Ovary (tissue), 9 donors: Measurements from ENCODE around the gene LRMDA. TPM values are rescaled to one million over a fixed set of nuclear protein-coding genes. Genes with fewer than 3 reads are reported as not detected.

Source experiments
- DNase-seq, 5 donors: peaks; one replicate each; pipeline ENCODE4 v3.0.0-alpha.2; 2019 to 2020
- H3K27ac ChIP-seq, 2 donors: fragments of 200-600 bp; one replicate each; pipeline versions ENCODE4 v1.5.1 to v1.8.0; 2019 to 2022
- H3K27me3 ChIP-seq: fragments of 200-600 bp; one replicate; pipeline ENCODE4 v1.8.0; 2022
- H3K36me3 ChIP-seq: fragments of 200-600 bp; sonication (generic); one replicate; pipeline ENCODE4 v1.5.1; 2019
- H3K4me1 ChIP-seq: one replicate; pipeline ENCODE4 v1.8.1; 2013; ENCODE audit warnings: mild to moderate bottlenecking, moderate library complexity; ENCODE audit not compliant: insufficient read depth
- H3K4me3 ChIP-seq: fragments of 200-600 bp; sonication (generic); one replicate; pipeline ENCODE4 v1.5.1; 2017
- H3K9me3 ChIP-seq, 2 donors: fragments of 200-600 bp in 1 of 2; sonication (generic) in 1 of 2; one replicate each; pipeline versions ENCODE4 v1.5.1 to v1.8.1; 2013 to 2019; ENCODE audit warnings: mild to moderate bottlenecking in 1 of 2, moderate library complexity in 1 of 2
- EP300 ChIP-seq: sonication (generic); formaldehyde crosslinking; IDR thresholded peaks from one replicate; pipeline ENCODE4 v1.6.1; 2017; ENCODE audit warnings: antibody characterized with exemption
- POLR2A ChIP-seq: fragments of 450-650 bp; IDR thresholded peaks from one replicate; pipeline ENCODE4 v1.6.1; 2017; ENCODE audit warnings: antibody characterized with exemption, mild to moderate bottlenecking, moderate library complexity
- WGBS, 3 donors: extraction: QIAGEN DNeasy Blood & Tissue Kit in 1 of 3; methylation state at CpG; one replicate each; pipeline versions ENCODE4 v1.1.5 to v1.1.7; 2013 to 2017; 5-methylcytosine and 5-hydroxymethylcytosine counted together
- intact Hi-C, 4 donors: fragments of 100-400 bp; cut with DNase I; formaldehyde crosslinking; loops; one replicate each; pipeline versions ENCODE4 v1.11.0 to v1.15.1; 2022 to 2023
- polyA plus RNA-seq, 2 donors: library from polyadenylated mRNA; stranded (reverse); fragments of 200-250 nt in 1 of 2; fragments of 350-450 nt in 1 of 2; fragmentation: Illumina TruSeq in 1 of 2; extraction: RNeasy Lipid Tissue Mini Kit (QIAGEN cat#74804) in 1 of 2; gene quantifications; one replicate each; pipeline ENCODE4 v1.2.3, GENCODE V29; 2013 to 2014
- total RNA-seq, 7 donors: library from RNA; depleted of rRNA in 2 of 7; stranded (reverse); fragments of >200 nt in 2 of 7; fragmentation: NEBNext Ultra II Directional in 3 of 7; extraction: Animal tissue kit (Norgen Biotek cat#: 25700) in 3 of 7; gene quantifications; one replicate each; pipeline versions ENCODE4 v1.1.0 to v1.2.4, GENCODE V29; 2016 to 2023
- TF ChIP-seq, protein P1 (sequence below), 3 donors: fragments of 450-650 bp in 2 of 3; fragments of 200-600 bp in 1 of 3; IDR thresholded peaks; one replicate each; pipeline versions ENCODE4 v1.5.1 to v1.8.0; 2016 to 2022; ENCODE audit warnings: antibody characterized with exemption in 3 of 3, mild to moderate bottlenecking in 1 of 3
- donor health status: DM: no; HTN: no; CAD: no; lungs with moderate emphysema.
- donor health status: DM: no; HTN: no; CAD: no.
- donor health status: Bipolar disorder and iron deficiency.
- donor health status: DM: yes; HTN: yes; CAD: no.
- donor health status: DM: no; HTN: no; CAD: no.
- donor health status: DM: yes; HTN: yes; CAD: no.

The LRMDA gene
- total and polyA plus RNA-seq, 9 donors, result 14.8 to 30.7 (median 22.9) TPM

DNA sequence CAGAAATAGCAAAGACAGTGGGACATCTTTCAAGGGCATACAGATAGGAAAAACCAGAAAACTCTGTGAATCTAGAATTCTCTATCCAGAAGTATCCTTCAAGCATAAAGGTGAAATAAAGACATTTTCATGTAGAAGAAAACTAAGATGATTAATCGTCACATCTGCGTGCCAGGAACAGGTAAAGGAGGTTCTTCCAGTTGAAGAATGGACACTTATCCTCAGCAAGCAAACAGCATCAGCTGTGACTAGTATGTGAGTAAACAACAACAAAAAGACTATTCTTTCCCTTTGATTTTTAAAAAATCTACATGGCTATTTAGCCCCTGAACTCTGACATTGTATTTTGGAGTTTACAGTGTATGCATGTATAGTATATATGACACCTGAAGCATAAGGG is 124.9 kb downstream of the LRMDA start:
- no peak for TF ChIP-seq EP300
- no peak for TF ChIP-seq POLR2A
- TF ChIP-seq, protein P1, sequence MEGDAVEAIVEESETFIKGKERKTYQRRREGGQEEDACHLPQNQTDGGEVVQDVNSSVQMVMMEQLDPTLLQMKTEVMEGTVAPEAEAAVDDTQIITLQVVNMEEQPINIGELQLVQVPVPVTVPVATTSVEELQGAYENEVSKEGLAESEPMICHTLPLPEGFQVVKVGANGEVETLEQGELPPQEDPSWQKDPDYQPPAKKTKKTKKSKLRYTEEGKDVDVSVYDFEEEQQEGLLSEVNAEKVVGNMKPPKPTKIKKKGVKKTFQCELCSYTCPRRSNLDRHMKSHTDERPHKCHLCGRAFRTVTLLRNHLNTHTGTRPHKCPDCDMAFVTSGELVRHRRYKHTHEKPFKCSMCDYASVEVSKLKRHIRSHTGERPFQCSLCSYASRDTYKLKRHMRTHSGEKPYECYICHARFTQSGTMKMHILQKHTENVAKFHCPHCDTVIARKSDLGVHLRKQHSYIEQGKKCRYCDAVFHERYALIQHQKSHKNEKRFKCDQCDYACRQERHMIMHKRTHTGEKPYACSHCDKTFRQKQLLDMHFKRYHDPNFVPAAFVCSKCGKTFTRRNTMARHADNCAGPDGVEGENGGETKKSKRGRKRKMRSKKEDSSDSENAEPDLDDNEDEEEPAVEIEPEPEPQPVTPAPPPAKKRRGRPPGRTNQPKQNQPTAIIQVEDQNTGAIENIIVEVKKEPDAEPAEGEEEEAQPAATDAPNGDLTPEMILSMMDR (IDR thresholded peaks at IDR 0.05), result no peak
- intact Hi-C loops, result no loop called here
- Histone ChIP-seq H3K4me3 (no peak overlapping the region), H3K27ac (no peak overlapping the region), H3K4me1 (no peaks in the 10 kb centered on the region), H3K36me3 (no peaks in the 10 kb centered on the region), H3K9me3 (no peaks in the 10 kb centered on the region), H3K27me3 (no peaks in the 10 kb centered on the region)
- no peak for DNase-seq
- WGBS, 3 donors, result 46 to 66% (median 49%) methylated on average over 2 of the region's 2 CpGs

DNA sequence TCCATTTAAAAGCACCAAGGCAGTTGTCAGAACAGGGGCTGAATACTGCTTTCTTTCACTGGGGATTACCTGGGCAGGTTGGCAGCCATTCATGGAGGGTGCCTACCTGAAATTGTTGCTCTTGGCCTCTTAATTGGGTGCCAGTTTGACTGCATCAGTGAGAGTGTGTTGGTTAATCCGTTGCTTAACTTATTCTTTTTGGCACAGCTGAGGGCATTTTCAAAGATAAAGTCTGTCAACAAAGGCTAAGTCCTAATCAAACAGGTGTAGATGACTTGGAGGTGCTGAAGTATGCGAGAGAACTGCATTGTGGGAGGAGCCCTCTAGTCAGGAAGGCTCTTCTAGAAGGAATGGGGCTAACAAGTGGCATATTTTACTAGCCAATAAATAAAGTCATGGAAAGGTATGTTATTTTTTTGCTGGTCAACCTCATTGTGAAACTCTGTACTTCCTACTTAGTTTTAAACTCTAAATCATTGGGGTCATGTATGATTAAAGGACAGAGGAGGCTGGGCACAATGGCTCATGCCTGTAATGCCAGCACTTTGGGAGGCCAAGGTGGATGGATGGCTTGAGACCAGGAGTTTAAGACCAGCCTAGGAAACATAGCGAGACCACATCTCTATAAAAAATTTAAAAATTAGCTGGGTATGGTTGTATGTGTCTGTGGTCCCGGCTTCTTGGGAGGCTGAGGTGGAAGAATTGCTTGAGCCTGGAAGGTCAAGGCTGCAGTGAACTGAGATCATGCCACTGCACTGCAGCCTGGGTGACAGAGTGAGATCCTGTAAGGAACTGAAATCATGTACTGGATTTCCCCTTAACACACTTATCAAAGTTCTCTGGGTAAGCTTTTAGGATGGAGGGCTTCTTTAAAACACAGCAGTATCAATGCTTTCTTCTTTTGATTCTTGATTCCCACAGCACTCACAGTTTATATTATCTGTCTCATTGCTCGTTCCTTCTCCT is 134.1 kb downstream of the LRMDA start:
- H3K4me1 ChIP-seq, result no peaks in the 10 kb centered on the region
- no peaks in the 10 kb centered on the region for H3K9me3 ChIP-seq
- DNase-seq, result no peak
- 91 to 94% (median 93%) methylated on average over 5 of the region's 5 CpGs for whole genome bisulfite sequencing, 3 donors
- no peak overlapping the region for H3K27ac ChIP-seq
- no peaks in the 10 kb centered on the region for H3K27me3 ChIP-seq
- no peak for TF ChIP-seq POLR2A
- TF ChIP-seq, protein P1 (IDR thresholded peaks at IDR 0.05), result no peak
- TF ChIP-seq EP300, result no peak
- H3K4me3 ChIP-seq, result no peak overlapping the region
- intact Hi-C loops, result no loop called here
- no peaks in the 10 kb centered on the region for H3K36me3 ChIP-seq

DNA sequence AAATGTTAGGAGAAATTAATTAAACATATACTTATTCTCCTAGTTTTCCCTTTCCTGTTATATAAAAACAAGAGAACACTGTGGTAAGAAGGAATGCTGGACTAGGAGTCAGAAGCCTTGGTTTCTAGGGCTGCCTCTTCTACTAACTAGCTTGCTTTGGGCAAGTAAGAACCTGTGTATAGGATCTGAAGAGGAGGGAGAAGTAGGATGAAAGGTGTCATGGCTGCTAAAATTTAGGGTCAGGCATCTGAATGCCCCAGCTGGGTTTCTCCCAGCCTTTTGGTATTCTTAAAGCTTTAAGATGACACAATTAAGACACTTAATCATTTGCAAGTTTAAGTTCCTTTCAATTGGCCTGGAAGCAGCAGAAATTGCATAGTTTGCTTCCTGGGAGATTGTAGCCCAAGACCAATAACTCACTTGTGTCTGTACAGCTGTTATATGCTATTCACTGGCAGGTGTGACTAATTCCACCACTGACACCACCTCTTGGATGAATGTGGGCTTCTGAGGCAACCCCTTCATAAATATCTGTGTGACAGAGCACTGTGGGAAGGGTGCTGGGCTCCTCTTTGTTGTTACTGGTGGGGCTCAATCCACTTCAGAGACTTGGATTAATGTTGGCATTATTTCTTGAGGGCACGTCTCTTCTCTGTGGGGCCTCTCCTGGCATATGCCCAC is 137.2 kb downstream of the LRMDA start:
- intact Hi-C loops, result no loop called here
- Histone ChIP-seq H3K27me3 (no peaks in the 10 kb centered on the region), H3K9me3 (no peaks in the 10 kb centered on the region), H3K4me1 (no peaks in the 10 kb centered on the region), H3K36me3 (no peaks in the 10 kb centered on the region), H3K4me3 (no peak overlapping the region), H3K27ac (no peak overlapping the region)
- DNase-seq, result no peak
- WGBS, 3 donors, result 76 to 95% (median 87%) methylated on average over 1 of the region's 1 CpG
- TF ChIP-seq EP300 (no peak), POLR2A (no peak)
- TF ChIP-seq, protein P1 (IDR thresholded peaks at IDR 0.05), result no peak

DNA sequence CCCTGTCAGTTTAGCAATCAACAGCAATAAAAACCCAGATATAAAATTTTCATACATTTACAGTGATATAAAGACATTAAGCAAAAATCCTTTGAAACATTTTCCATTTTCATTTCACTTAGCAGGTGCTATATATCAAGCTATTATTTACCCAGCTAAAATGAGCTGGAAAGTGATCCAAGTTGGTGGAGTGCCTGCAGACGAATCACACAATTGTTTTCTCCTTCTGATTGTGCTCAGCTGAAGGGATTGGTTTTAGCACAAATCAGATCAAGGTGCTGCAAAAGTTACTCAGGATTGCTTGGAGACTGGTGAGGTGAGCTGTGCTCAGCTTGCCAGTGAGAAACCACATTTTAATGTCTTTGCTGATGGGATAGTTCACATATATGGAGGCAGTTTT is 138.1 kb downstream of the LRMDA start:
- WGBS, 3 donors, result 13 to 31% (median 28%) methylated on average over 1 of the region's 1 CpG
- H3K27me3 ChIP-seq, result no peaks in the 10 kb centered on the region
- H3K36me3 ChIP-seq, result no peaks in the 10 kb centered on the region
- TF ChIP-seq, protein P1 (IDR thresholded peaks at IDR 0.05), result no peak
- TF ChIP-seq EP300 (no peak), POLR2A (no peak)
- H3K4me1 ChIP-seq, result no peaks in the 10 kb centered on the region
- no peak for DNase-seq
- intact Hi-C loops, result no loop called here
- H3K4me3 ChIP-seq, result no peak overlapping the region
- H3K9me3 ChIP-seq, result no peaks in the 10 kb centered on the region
- no peak overlapping the region for H3K27ac ChIP-seq
